GM12872 (cell line): ENCODE data around the gene LUC7L2.

ENCODE experiments used
- TF ChIP-seq, protein P1 (sequence below): IDR thresholded peaks from 3 replicates; pipeline ENCODE4 v1.5.1; 2011; ENCODE audit warnings: low read depth, mild to moderate bottlenecking, low read length, moderate library complexity; ENCODE audit not compliant: insufficient read depth

LUC7L2 gene

DNA sequence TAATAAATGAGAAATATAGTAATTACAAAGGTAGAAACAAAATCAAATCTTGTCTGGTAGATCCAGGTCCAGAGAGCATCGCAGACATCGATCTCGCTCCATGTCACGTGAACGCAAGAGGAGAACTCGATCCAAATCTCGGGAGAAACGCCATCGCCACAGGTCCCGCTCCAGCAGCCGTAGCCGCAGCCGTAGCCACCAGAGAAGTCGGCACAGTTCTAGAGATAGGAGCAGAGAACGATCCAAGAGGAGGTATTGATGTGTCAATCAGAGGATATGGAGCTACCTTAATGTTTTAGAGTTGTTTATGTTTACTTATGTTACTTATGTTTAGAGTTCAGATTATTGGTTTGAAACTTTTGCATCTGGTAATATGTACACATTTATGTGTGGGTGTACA, 57.8 kb downstream of the LUC7L2 start:
- TF ChIP-seq, protein P1, sequence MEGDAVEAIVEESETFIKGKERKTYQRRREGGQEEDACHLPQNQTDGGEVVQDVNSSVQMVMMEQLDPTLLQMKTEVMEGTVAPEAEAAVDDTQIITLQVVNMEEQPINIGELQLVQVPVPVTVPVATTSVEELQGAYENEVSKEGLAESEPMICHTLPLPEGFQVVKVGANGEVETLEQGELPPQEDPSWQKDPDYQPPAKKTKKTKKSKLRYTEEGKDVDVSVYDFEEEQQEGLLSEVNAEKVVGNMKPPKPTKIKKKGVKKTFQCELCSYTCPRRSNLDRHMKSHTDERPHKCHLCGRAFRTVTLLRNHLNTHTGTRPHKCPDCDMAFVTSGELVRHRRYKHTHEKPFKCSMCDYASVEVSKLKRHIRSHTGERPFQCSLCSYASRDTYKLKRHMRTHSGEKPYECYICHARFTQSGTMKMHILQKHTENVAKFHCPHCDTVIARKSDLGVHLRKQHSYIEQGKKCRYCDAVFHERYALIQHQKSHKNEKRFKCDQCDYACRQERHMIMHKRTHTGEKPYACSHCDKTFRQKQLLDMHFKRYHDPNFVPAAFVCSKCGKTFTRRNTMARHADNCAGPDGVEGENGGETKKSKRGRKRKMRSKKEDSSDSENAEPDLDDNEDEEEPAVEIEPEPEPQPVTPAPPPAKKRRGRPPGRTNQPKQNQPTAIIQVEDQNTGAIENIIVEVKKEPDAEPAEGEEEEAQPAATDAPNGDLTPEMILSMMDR: no peak

DNA sequence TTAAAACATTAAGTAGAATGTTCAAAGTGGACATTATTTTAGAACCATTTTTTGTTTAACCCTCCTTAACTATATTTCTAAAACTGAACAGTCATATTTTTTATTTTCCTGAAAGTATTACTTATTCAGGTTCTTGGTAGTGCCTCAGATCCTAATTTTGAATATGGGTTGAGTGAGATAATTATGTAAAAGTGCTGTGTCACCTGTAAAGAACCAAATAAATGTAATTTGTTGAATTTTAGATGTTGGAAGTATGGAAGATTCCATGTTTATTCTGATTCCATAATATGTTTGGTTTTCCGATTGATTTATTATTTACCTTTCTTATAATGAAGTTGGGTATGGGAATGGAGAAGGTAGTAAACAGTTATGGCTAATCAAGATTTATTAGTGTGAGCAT, 61.4 kb downstream of the LUC7L2 start:
- TF ChIP-seq, protein P1: no peak

DNA sequence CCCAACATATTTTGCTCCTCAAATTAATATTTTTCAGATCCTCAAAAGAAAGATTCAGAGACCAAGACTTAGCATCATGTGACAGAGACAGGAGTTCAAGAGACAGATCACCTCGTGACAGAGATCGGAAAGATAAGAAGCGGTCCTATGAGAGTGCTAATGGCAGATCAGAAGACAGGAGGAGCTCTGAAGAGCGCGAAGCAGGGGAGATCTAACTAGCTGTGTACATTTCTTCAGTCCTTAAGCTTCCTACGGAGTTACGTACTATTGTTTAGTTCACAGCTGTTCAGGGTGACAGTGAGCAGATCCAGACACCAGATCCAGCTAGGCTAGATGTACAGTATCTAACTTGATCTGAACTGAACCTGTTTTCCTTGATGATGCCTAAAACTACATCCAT, 62.4 kb downstream of the LUC7L2 start:
- TF ChIP-seq, protein P1: no peak

DNA sequence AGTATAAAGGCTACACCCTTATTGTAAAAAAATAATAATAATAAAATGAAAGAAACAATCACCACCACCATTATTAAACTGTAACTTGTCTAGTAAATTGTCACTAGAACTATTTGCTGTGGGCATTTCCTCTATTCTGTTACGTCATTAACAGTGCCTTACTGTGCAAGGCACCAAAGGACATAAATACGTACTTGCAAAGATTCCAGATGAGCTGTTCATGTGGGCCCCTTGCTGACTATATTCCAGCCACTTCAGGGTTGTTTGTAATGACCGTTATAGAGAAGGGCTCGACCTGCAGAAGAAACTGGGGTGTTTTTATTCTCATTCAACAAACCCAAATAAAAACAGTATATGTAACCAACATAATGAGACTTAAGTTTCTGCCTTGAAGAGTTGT, 63.4 kb downstream of the LUC7L2 start:
- TF ChIP-seq, protein P1: no peak

DNA sequence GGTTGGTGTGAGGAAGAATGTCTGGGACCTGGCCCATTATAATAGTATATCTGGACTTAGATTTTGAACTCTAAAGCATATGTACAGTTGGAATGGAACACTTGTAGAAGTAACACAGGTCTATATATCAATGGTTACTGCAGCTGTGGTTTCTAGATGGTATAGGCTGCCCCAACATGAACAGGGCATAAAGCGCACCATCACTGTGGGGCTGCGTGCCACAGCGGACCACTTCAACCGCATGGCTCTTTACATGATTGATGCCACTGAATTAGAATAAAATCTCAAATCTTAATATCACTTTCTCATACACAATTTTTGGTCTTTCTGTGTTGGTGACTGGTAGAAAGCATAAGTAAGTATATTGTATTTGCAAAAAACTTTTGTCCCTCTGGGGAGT, 64.3 kb downstream of the LUC7L2 start:
- TF ChIP-seq, protein P1: no peak

DNA sequence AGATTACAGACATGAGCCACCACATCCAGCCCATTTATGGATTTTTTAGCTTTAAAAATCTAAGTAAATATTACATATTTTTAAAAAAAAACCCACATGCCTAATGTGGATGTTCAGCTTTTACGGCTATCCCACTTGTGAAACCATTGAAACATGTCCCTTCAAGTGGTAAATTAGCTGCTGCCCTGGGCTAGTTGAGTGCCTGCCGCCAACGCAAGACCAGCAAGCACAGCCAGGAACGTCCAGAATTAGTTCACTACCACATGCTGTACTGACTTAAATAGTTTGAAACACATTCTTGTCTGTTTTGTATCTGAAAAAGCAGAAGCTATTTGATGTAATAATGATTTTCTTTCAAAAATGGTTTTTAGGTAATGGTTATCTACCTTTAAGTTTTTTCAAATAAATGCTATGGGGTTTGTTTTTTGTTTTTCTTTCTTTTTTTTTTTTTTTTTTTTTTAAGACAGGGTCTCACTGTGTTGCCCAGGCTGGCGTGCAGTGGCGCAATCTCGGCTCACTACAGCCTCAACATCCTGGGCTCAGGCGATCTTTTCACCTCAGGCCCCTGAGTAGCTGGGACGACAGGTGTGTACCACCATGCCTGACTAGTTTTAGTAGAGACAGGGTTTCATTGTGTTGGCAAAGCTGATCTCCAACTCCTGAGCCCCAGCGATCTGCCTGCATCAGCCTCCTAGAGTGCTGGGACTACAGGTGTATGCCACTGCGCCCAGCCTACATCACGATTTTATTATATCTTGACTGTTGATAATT, 66.7 kb downstream of the LUC7L2 start:
- TF ChIP-seq, protein P1: no peak

DNA sequence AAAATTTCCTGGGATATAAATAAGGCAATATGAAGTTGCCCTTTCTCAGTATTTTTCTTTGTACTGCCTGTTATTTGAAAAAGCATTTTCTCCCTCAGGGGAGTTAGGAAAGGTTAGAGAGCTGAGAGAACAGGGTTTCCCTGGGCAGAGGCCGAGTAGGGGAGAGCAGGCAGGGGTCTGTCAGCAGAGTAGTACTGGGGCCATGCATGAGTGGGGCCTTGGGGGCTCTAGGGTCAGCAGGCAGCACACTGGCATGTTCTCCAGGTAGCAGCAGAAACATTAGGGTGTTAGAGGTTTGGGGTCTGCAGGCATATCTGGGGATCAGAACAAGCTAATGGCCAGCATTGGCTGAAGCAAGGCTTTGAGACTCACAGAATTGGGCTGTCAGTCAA, 67.3 kb downstream of the LUC7L2 start:
- TF ChIP-seq, protein P1: no peak
